Upper lobe of left lung (tissue), 4 donors: ENCODE data around the gene AGK.

Source experiments
- CTCF ChIP-seq, 6 experiments: fragments of 450-650 bp in 4 of 6; fragments of 200-600 bp in 2 of 6; sonication (generic) in 2 of 6; IDR thresholded peaks; one replicate each; pipeline ENCODE4 v1.5.1; 2016 to 2019; ENCODE audit warnings: antibody characterized with exemption in 6 of 6
- POLR2A ChIP-seq, 4 donors: fragments of 450-650 bp; IDR thresholded peaks; one replicate each; pipeline ENCODE4 v1.5.1; 2016 to 2017; ENCODE audit warnings: antibody characterized with exemption in 4 of 4, mild to moderate bottlenecking in 2 of 4
- POLR2AphosphoS5 ChIP-seq, 2 donors: sonication (generic); formaldehyde crosslinking; IDR thresholded peaks; one replicate each; pipeline ENCODE4 v1.5.1; 2017; ENCODE audit warnings: antibody characterized with exemption in 2 of 2

- no peak for TF ChIP-seq CTCF (IDR thresholded peaks at IDR 0.05)
- no peak for TF ChIP-seq POLR2AphosphoS5 (IDR thresholded peaks at IDR 0.05)
- TF ChIP-seq POLR2A (IDR thresholded peaks at IDR 0.05) = no peak
Observed at GRCh38 chr7:141501451-141501850, 49.8 kb upstream of the AGK start.
